ENCODE results near the gene LIF. TPM values are rescaled to one million over a fixed set of nuclear protein-coding genes. Genes with fewer than 3 reads are reported as not detected.

The LIF gene
- total RNA-seq, 1 donor from 2014 or later = 6.9 TPM

GRCh38 chr22:30196141-30196879, 50.2 kb downstream of the LIF start:
- no peak overlapping the region for H3K4me3 ChIP-seq
- intact Hi-C loops (cut with DNase I) = no loop called here
- no peaks in the 10 kb centered on the region for H3K9me3 ChIP-seq
- H3K36me3 ChIP-seq = no peaks in the 10 kb centered on the region
- DNase-seq (peak; percentile 86), ATAC-seq (peak; percentile 86)
- H3K27ac ChIP-seq = peak overlapping the region; percentile 78
- TF ChIP-seq CTCF (IDR thresholded peaks at IDR 0.05) = no peak
- H3K27me3 ChIP-seq = no peaks in the 10 kb centered on the region
- H3K4me1 ChIP-seq = peaks cover 33% of the 10 kb centered on the region

GRCh38 chr22:30195245-30196140, 51.1 kb downstream of the LIF start:
- intact Hi-C loops (cut with DNase I) = no loop called here
- no peaks in the 10 kb centered on the region for H3K27me3 ChIP-seq
- H3K4me3 ChIP-seq = no peak overlapping the region
- no peaks in the 10 kb centered on the region for H3K36me3 ChIP-seq
- no peaks in the 10 kb centered on the region for H3K9me3 ChIP-seq
- peaks cover 33% of the 10 kb centered on the region for H3K4me1 ChIP-seq
- H3K27ac ChIP-seq = peak overlapping the region; percentile 78
- no peak for TF ChIP-seq CTCF (IDR thresholded peaks at IDR 0.05)
- no peak for DNase-seq
- no peak for ATAC-seq

- ATAC-seq = peak; percentile 50
- H3K27me3 ChIP-seq = no peaks in the 10 kb centered on the region
- H3K36me3 ChIP-seq = no peaks in the 10 kb centered on the region
- intact Hi-C loops (cut with DNase I) = no loop called here
- no peak overlapping the region for H3K4me3 ChIP-seq
- no peak for TF ChIP-seq CTCF (IDR thresholded peaks at IDR 0.05)
- H3K27ac ChIP-seq = peak overlapping the region; percentile 9
- no peaks in the 10 kb centered on the region for H3K9me3 ChIP-seq
- DNase-seq = no peak
- H3K4me1 ChIP-seq = peaks cover 29% of the 10 kb centered on the region
Observed at GRCh38 chr22:30193031-30193775, 53.4 kb downstream of the LIF start.

- intact Hi-C loops (cut with DNase I) = no loop called here
- no peak for TF ChIP-seq CTCF (IDR thresholded peaks at IDR 0.05)
- Histone ChIP-seq H3K4me3 (no peak overlapping the region), H3K4me1 (peaks cover 34% of the 10 kb centered on the region), H3K27ac (no peak overlapping the region), H3K36me3 (no peaks in the 10 kb centered on the region), H3K9me3 (no peaks in the 10 kb centered on the region), H3K27me3 (no peaks in the 10 kb centered on the region)
- ATAC-seq (no peak), DNase-seq (no peak)
Observed at GRCh38 chr22:30192427-30192826, 54.1 kb downstream of the LIF start.

- Histone ChIP-seq H3K4me3 (no peak overlapping the region), H3K9me3 (no peaks in the 10 kb centered on the region), H3K27ac (no peak overlapping the region), H3K36me3 (no peaks in the 10 kb centered on the region), H3K4me1 (peaks cover 24% of the 10 kb centered on the region), H3K27me3 (no peaks in the 10 kb centered on the region)
- TF ChIP-seq CTCF (IDR thresholded peaks at IDR 0.05) = no peak
- no peak for DNase-seq
- intact Hi-C loops (cut with DNase I) = no loop called here
- ATAC-seq = no peak
Observed at GRCh38 chr22:30191040-30191701, 55.4 kb downstream of the LIF start.
